Measurements from ENCODE around the gene INHA. TPM values are rescaled to one million over a fixed set of nuclear protein-coding genes. Genes with fewer than 3 reads are reported as not detected.

Gene INHA
- total RNA-seq, 1 donor from 2014 or later = 0.59 TPM

GRCh38 chr2:219597552-219598307, 25.6 kb downstream of the INHA start, which contains the start of gene STK11IP:
STK11IP (plus strand) TSS chr2:219597857; CDS start chr2:219598120, 263 bp downstream.
- DNase-seq (ENCODE audit: low spot score) = peak; percentile 97

DNA sequence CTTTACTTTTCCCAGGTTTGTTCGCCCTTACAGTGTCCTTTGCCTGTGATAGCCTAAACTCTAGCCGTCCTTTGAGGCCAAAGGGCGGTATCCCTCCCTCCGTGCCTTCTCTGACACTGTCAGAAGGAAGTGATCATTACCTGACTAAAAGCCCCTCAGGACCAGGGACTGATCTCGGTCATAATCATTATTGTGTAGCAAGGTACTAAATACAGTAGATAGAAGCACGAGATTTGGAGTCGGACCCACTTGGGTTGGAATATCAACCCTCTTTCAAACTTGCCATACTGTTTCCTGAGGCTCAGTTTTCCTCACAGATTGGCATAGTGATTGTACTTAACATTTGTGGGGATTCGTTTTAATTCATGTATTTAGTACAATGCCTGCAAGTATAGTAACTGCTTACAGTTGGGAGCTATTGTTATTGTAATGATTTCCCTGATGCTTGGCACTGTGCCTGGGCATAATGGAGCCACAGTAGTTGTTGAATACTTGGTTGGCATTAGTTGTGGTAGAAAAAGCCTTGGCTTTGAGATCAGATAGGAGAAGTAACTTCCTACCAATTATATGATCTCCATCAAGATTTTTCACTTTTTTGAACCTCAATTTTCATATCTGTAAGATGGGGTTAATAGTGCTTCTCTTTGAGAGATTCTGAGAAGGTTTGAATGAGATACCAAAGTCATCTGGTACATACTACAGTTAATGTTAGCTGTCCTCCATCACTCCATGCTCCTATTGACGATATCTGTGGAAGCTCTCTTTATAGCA, 26.4 kb downstream of the INHA start:
- intact Hi-C loops (cut with DNase I) = no loop called here
- DNase-seq (ENCODE audit: low spot score) = no peak

More at GRCh38 chr2:219597552-219598307, 25.6 kb downstream of the INHA start, which contains the start of gene STK11IP:
- intact Hi-C loops (cut with DNase I) = loop anchor here (2.0 kb wide), 2 partner anchors 27 to 55 kb away; partner anchors contain the start of genes CHPF and OBSL1

GRCh38 chr2:219603771-219604170, 31.7 kb downstream of the INHA start:
- intact Hi-C loops (cut with DNase I) = loop anchor here (5.0 kb wide), 1 partner anchor 41 kb away; no protein-coding TSS in a partner anchor
- DNase-seq (ENCODE audit: low spot score) = no peak

DNA sequence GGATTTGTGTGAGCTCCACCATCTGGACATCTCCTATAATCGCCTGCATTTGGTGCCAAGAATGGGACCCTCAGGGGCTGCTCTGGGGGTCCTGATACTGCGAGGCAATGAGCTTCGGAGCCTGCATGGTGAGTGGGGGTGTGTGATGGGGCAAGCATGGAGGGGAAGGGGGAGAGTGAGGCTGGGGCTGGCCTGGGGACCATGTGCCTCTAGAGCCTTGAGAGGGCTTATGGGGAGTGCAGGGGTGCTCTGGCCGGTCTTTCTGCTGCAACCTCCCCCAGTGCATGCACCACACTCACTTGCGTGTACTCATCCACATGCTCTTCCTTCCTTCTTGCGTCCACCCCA, 33.5 kb downstream of the INHA start:
- intact Hi-C loops (cut with DNase I) = no loop called here
- DNase-seq (ENCODE audit: low spot score) = no peak

- no peak for DNase-seq (ENCODE audit: low spot score)
- intact Hi-C loops (cut with DNase I) = no loop called here
Measured at GRCh38 chr2:219607931-219608330, 35.8 kb downstream of the INHA start.

DNA sequence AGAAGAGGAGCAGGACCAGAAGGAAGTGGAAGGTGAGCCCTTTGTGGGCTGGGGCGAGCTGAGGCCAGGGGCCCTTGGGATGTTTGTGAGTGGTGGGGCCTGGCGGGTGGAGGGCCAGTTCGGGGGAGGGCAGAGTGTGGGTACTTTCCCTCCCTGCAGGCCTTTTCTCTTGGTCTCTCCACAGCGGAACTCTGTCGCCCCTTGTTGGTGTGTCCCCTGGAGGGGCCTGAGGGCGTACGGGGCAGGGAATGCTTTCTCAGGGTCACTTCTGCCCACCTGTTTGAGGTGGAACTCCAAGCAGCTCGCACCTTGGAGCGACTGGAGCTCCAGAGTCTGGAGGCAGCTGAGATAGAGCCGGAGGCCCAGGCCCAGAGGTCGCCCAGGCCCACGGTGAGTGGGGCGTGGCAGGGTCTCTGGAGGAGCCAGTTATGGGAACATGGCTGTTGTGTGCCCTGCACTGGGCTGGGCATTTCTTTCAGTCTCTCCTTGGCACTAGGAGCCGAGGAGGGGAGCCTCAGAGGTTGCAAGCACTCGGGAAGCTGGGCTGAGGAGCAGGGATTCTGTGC, 36.4 kb downstream of the INHA start:
- no peak for DNase-seq (ENCODE audit: low spot score)
- intact Hi-C loops (cut with DNase I) = no loop called here

GRCh38 chr2:219609149-219609750, 37.1 kb downstream of the INHA start:
- intact Hi-C loops (cut with DNase I) = no loop called here
- no peak for DNase-seq (ENCODE audit: low spot score)

DNA sequence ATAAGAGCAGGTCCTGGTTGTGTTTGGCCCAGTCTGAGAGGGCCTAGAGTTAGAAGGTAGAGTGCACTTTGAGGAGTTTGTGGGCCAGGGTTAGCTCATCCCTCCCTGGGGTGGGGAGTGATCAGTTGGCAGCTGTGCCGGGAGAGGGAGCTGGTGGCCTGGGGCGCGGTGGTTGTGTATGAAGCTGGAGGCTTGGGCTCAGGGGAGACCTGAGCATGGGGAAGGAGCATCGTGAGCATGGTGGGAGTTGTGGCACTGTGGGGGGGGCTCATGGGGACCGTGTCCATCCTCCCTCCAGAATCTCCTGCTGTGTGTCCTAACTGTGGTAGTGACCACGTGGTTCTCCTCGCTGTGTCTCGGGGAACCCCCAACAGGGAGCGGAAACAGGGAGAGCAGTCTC, 39.2 kb downstream of the INHA start:
- intact Hi-C loops (cut with DNase I) = no loop called here
- DNase-seq (ENCODE audit: low spot score) = no peak

GRCh38 chr2:219611866-219612576, 39.9 kb downstream of the INHA start:
- peak; percentile 58 for DNase-seq (ENCODE audit: low spot score)
- intact Hi-C loops (cut with DNase I) = no loop called here

- DNase-seq (ENCODE audit: low spot score) = peak; percentile 44
- intact Hi-C loops (cut with DNase I) = no loop called here
Measured at GRCh38 chr2:219612577-219613286, 40.6 kb downstream of the INHA start.

- intact Hi-C loops (cut with DNase I) = loop anchor here (1.0 kb wide), 1 partner anchor 26 kb away; no protein-coding TSS in a partner anchor
- DNase-seq (ENCODE audit: low spot score) = no peak
Measured at GRCh38 chr2:219613461-219614070, 41.5 kb downstream of the INHA start.

- DNase-seq (ENCODE audit: low spot score) = no peak
- intact Hi-C loops (cut with DNase I) = loop anchor here (1.0 kb wide), 1 partner anchor 25 kb away; no protein-coding TSS in a partner anchor
Measured at GRCh38 chr2:219614076-219614860, 42.2 kb downstream of the INHA start.

DNA sequence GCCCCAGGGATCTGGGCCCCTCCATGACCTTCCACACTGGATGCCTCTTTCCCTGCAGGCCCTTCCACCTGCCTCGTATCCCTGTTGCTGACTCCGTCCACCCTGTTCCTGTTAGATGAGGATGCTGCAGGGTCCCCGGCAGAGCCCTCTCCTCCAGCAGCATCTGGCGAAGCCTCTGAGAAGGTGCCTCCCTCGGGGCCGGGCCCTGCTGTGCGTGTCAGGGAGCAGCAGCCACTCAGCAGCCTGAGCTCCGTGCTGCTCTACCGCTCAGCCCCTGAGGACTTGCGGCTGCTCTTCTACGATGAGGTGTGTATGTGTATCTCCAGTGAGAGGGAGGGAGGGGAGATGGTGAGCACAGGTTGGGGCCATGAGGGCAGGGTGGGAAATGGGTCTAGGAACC, 42.9 kb downstream of the INHA start:
- intact Hi-C loops (cut with DNase I) = no loop called here
- no peak for DNase-seq (ENCODE audit: low spot score)

GRCh38 chr2:219615894-219616293, 43.8 kb downstream of the INHA start:
- DNase-seq (ENCODE audit: low spot score) = peak; percentile 74
- intact Hi-C loops (cut with DNase I) = loop anchor here (1.0 kb wide), 1 partner anchor 14 kb away; no protein-coding TSS in a partner anchor

- DNase-seq (ENCODE audit: low spot score) = no peak
Measured at GRCh38 chr2:219616550-219616949, 44.4 kb downstream of the INHA start.

DNA sequence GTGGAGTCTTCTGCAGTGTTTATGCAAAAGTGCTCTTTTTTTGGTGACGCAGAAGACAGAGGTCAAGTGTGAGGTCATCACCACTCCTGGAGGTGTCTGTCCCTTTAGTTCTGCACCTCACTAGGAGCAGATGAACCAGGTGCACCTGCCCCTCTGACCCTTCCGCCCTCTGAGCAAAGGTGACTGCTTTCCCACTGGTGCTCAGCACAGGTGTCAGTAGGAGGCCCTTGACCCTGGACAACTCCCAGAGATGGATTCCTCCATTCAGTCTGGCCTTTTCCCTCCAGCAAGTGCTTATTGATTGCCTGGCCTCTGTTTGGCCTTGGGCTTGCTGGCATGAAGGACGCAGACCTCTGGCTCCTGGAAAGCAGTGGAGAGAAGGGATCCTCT, 46.6 kb downstream of the INHA start:
- intact Hi-C loops (cut with DNase I) = no loop called here
- no peak for DNase-seq (ENCODE audit: low spot score)

More at GRCh38 chr2:219616550-219616949, 44.4 kb downstream of the INHA start:
- intact Hi-C loops (cut with DNase I) = loop anchor here (1.0 kb wide), 1 partner anchor 14 kb away; no protein-coding TSS in a partner anchor

DNA sequence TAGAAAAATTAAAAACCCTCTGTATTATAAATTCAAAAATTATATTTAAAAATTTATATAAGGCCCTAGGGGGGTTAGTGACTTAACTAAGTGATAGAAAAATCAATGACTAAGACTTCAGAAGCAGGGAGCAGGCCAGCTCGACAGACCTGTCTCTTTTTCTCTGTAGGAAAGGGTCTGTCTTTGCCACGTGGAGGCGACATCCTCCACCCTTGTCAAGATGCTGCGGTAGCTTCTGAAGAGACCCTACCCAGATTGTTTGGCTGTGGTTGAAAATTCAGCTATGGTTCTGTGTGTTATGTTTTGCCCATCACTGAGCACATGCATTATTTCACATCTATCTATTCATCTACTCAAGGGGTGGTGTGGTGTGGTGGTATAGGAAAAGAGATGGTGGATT, 47.1 kb downstream of the INHA start:
- intact Hi-C loops (cut with DNase I) = no loop called here
- no peak for DNase-seq (ENCODE audit: low spot score)

All from cardiac septum (tissue), 1 donor.